SIG-M5 treated with dmso at 0.1 percent for 504 hours (cell line): ENCODE measurements around the gene ZNF699.
A peak's percentile ranks its signal among the peaks of the same experiment; 100 is the strongest.
"Not testable (repeated sequence)": the region's sequence is repeated elsewhere in the genome, so short reads cannot be mapped to it uniquely, and the experiment has no call there.

Source experiments
- DNase-seq: peaks from one replicate; lab custom pipeline; 2025; ENCODE audit not compliant: unreplicated experiment; lab: John Stamatoyannopoulos, UW

Gene ZNF699

GRCh38 chr19:9309139-9309973, at the start of gene ZNF699:
Gene ZNF699, minus strand, starts transcription at chr19:9309838. Its CDS starts 4,719 bp downstream, at chr19:9305119.
- peak; percentile 94 for DNase-seq

- no peak for DNase-seq
Measured at GRCh38 chr19:9354651-9355050, 45.0 kb upstream of the ZNF699 start.

GRCh38 chr19:9353011-9353410, 43.4 kb upstream of the ZNF699 start:
- no peak for DNase-seq

GRCh38 chr19:9352505-9352904, 42.9 kb upstream of the ZNF699 start:
- DNase-seq = no peak

- DNase-seq = no peak
Measured at GRCh38 chr19:9348671-9349070, 39.0 kb upstream of the ZNF699 start.

- no peak for DNase-seq
Measured at GRCh38 chr19:9348253-9348652, 38.6 kb upstream of the ZNF699 start.

- no peak for DNase-seq
Measured at GRCh38 chr19:9345005-9345404, 35.4 kb upstream of the ZNF699 start.

GRCh38 chr19:9342610-9343304, 33.1 kb upstream of the ZNF699 start:
- DNase-seq = no peak

- no peak for DNase-seq
Measured at GRCh38 chr19:9329999-9330398, 20.4 kb upstream of the ZNF699 start.

GRCh38 chr19:9324584-9324962, 14.9 kb upstream of the ZNF699 start:
- DNase-seq = no peak

GRCh38 chr19:9323919-9324583, 14.4 kb upstream of the ZNF699 start, which contains the start of gene ZNF559:
Gene ZNF559, plus strand, starts transcription at chr19:9324179. Its CDS starts 14,371 bp downstream, at chr19:9338550.
- DNase-seq = peak; percentile 11

GRCh38 chr19:9323557-9323918, 13.9 kb upstream of the ZNF699 start:
- DNase-seq = no peak

- DNase-seq = not testable (repeated sequence)
Measured at GRCh38 chr19:9322201-9322600, 12.6 kb upstream of the ZNF699 start.

GRCh38 chr19:9321756-9322155, 12.1 kb upstream of the ZNF699 start:
- not testable (repeated sequence) for DNase-seq

- DNase-seq = no peak
Measured at GRCh38 chr19:9321338-9321737, 11.7 kb upstream of the ZNF699 start.

GRCh38 chr19:9313756-9314155, 4.1 kb upstream of the ZNF699 start:
- no peak for DNase-seq

- peak; percentile 86 for DNase-seq
Measured at GRCh38 chr19:9309974-9310446, 372 bp upstream of the ZNF699 start.

- no peak for DNase-seq
Measured at GRCh38 chr19:9308091-9308770, 1.4 kb downstream of the ZNF699 start.

GRCh38 chr19:9306443-9306842, 3.2 kb downstream of the ZNF699 start:
- DNase-seq = no peak

- DNase-seq = no peak
Measured at GRCh38 chr19:9296336-9296735, 13.3 kb downstream of the ZNF699 start.

GRCh38 chr19:9295411-9295849, 14.2 kb downstream of the ZNF699 start:
- no peak for DNase-seq
